Activated naive CD4-positive, alpha-beta T cell treated with anti-CD3 and anti-CD28 coated beads for 36 hours (primary cell): ENCODE data around the gene ZNF592. TPM values are rescaled to one million over a fixed set of nuclear protein-coding genes. Genes with fewer than 3 reads are reported as not detected.

Experiments used
- CTCF ChIA-PET: fragments of 350-600 bp; sonication (Branson Sonifier 250); formaldehyde crosslinking; loops from one replicate; lab custom pipeline; 2021; ENCODE audit warnings: antibody characterized with exemption; lab: Charles Lee
- DNase-seq: peaks from one replicate; pipeline ENCODE4 v3.0.0-alpha.2; 2020
- H3K27ac Mint-ChIP-seq: one replicate; pipeline ENCODE4 v1.8.0; 2021; ENCODE audit warnings: mild to moderate bottlenecking, mixed read lengths
- H3K27me3 Mint-ChIP-seq: one replicate; pipeline ENCODE4 v1.8.0; 2021; ENCODE audit warnings: low read depth, mixed read lengths
- H3K36me3 Mint-ChIP-seq: one replicate; pipeline ENCODE4 v1.8.0; 2021; ENCODE audit warnings: low read depth, mixed read lengths
- H3K4me1 Mint-ChIP-seq: one replicate; pipeline ENCODE4 v1.8.0; 2021; ENCODE audit warnings: low read depth, mixed read lengths
- H3K4me3 Mint-ChIP-seq: one replicate; pipeline ENCODE4 v1.8.0; 2021; ENCODE audit warnings: mild to moderate bottlenecking, moderate library complexity, mixed read lengths
- H3K9me3 Mint-ChIP-seq: one replicate; pipeline ENCODE4 v1.8.0; 2021; ENCODE audit warnings: mixed read lengths
- intact Hi-C: fragments of 100-400 bp; cut with micrococcal nuclease; formaldehyde crosslinking; loops from one replicate; pipeline ENCODE4 v1.15.1; 2023
- total RNA-seq, 2 experiments: library from RNA; stranded (reverse); gene quantifications; one replicate each; pipeline ENCODE4 v1.2.3, GENCODE V29; 2021

ZNF592 gene
- total RNA-seq, 2 experiments from 2014 or later: 24.2 to 24.3 TPM

DNA sequence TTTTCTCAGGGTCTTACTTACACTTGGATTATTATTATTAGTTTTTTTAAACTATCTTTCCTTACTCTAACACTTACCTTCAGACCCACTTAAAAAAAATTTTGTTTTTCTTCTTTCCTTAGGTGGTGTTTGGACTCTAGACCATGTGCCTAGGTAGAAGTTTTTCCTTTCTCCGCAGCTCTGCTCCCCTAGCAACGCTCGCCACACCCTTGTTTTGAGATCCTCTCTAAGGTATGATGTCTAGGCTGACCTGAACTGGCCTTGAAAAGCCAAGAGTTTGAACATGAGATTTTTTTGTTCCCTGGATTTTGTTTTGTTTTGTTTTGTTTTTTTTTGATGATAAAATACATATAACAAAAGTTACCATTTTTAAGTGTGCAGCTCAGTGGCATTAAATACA, 16.2 kb downstream of the ZNF592 start:
- DNase-seq: no peak
- peaks cover 26% of the 10 kb centered on the region for H3K4me1 Mint-ChIP-seq
- intact Hi-C loops: no loop called here
- peaks cover 30% of the 10 kb centered on the region for H3K36me3 Mint-ChIP-seq
- no peak overlapping the region for H3K4me3 Mint-ChIP-seq
- no peaks in the 10 kb centered on the region for H3K27me3 Mint-ChIP-seq
- CTCF ChIA-PET: interaction anchor here (0.6 to 0.9 kb wide), 2 partner anchors 81 to 109 kb away, joined by 3 read pairs; no protein-coding TSS in a partner anchor
- H3K9me3 Mint-ChIP-seq: no peaks in the 10 kb centered on the region
- no peak overlapping the region for H3K27ac Mint-ChIP-seq

DNA sequence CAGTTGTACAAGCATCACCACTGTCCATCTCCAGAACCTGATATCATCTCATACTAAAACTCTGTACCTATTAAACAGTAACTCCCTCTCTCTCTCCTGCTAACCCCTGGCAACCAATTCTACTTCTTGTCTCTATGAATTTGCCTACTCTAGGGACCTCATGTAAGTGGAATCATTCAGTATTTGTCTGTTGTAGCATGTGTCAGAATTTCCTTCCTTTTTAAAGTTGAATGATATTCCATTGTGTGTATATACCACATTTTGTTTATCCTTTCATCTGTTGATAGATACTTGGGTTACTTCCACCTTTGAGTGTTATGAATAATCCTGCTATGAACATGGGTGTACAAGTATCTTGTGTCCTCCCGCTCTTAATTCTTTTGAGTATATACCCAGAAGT, 16.6 kb downstream of the ZNF592 start:
- intact Hi-C loops: no loop called here
- H3K4me1 Mint-ChIP-seq: peaks cover 29% of the 10 kb centered on the region
- peaks cover 30% of the 10 kb centered on the region for H3K36me3 Mint-ChIP-seq
- DNase-seq: no peak
- CTCF ChIA-PET: no interaction called here
- H3K27ac Mint-ChIP-seq: no peak overlapping the region
- H3K27me3 Mint-ChIP-seq: no peaks in the 10 kb centered on the region
- no peak overlapping the region for H3K4me3 Mint-ChIP-seq
- H3K9me3 Mint-ChIP-seq: no peaks in the 10 kb centered on the region

DNA sequence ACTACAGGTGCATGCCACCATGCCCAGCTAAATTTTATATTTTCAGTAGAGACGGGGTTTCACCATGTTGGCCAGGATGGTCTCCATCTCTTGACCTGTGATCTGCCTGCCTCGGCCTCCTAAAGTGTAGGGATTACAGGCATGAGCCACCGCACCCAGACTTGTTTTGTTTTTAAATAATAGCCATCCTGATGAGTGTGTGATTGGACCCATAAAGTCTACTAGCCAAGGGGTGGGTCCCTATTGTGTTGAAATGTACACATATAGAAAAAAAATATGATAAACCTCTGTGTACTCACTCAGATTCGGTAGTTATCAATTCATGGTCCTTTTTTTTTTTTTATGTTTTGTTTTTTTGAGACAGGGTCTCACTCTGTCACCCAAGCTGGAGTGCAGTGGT, 17.3 kb downstream of the ZNF592 start:
- Mint-ChIP-seq H3K27me3 (no peaks in the 10 kb centered on the region), H3K27ac (no peak overlapping the region), H3K4me3 (no peak overlapping the region), H3K9me3 (no peaks in the 10 kb centered on the region), H3K36me3 (peaks cover 30% of the 10 kb centered on the region), H3K4me1 (peaks cover 31% of the 10 kb centered on the region)
- no peak for DNase-seq
- CTCF ChIA-PET: interaction anchor here (1.5 kb wide), 1 partner anchor 110 kb away, joined by 3 read pairs; no protein-coding TSS in a partner anchor
- intact Hi-C loops: no loop called here

DNA sequence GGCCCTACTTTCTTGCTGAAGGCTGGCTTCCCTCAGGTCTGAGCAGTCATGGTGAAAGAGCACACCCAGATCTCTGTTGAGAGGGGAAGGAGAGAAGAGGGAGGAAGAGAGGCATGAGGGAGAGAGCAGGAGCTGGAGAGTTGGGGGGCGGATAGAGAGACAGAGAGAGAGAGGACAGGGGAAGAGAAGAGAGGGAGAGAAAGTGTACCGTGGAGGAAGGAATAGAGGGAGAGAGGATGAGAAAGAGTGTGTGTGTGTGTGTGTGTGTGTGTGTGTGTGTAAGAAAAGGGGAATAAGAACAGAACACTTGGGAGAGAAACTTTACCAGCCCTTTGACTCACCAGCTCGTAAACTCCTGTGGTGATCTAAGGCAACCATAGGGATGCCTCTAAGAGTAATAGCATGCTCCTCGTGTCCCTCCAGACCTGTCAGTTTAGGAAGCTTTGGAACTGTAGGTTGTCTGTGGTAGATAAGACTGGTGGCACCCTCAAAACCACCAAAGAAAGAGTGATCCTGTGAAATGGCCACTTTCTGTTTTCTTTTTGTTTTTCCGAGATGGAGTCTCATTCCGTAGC, 18.2 kb downstream of the ZNF592 start:
- Mint-ChIP-seq H3K36me3 (peaks cover 35% of the 10 kb centered on the region), H3K4me3 (no peak overlapping the region), H3K27ac (no peak overlapping the region), H3K27me3 (no peaks in the 10 kb centered on the region), H3K9me3 (no peaks in the 10 kb centered on the region), H3K4me1 (peaks cover 36% of the 10 kb centered on the region)
- CTCF ChIA-PET: interaction anchor here (1.5 kb wide), 1 partner anchor 111 kb away, joined by 3 read pairs; no protein-coding TSS in a partner anchor
- intact Hi-C loops: no loop called here
- no peak for DNase-seq

DNA sequence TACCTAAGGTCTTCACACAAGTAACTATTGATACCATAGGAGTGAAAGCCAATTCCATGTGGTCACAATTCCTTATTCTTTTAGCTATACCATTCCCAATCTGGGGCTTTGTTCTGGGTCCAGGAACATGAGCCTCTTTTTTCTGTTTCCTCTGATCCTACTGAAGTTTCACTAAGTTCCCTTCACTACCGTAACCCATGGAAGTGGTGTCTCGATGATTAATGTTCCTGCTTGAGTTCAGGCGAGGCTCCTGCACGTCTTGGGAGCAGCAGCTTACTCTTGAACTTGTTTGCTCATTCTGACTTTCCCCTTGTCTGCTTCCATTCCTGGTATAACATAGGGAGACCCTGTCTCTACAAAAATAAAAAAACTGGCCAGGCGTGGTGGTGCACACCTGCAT, 23.6 kb downstream of the ZNF592 start:
- H3K27ac Mint-ChIP-seq: no peak overlapping the region
- CTCF ChIA-PET: no interaction called here
- no peak overlapping the region for H3K4me3 Mint-ChIP-seq
- no peak for DNase-seq
- peaks cover 18% of the 10 kb centered on the region for H3K4me1 Mint-ChIP-seq
- no peaks in the 10 kb centered on the region for H3K27me3 Mint-ChIP-seq
- no peaks in the 10 kb centered on the region for H3K9me3 Mint-ChIP-seq
- intact Hi-C loops: no loop called here
- peaks cover 24% of the 10 kb centered on the region for H3K36me3 Mint-ChIP-seq

DNA sequence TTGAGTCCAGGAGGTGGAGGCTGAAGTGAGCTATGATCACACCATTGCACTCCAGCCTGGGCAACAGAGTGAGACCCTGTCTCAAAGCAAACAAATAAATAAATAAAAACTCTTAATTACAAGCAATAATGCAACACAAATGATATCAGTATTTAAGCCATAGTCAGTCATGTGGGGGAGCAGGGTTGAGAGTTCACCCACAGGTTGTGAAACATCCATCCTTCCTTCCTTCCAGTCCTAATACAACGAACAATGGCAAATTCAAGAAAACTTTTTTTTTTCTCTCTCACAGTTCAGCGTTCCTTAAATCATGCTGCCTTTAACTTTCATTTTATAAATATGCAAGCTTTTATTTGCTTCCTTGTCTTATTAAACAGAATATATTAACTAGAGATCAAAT, 24.1 kb downstream of the ZNF592 start:
- no peak overlapping the region for H3K4me3 Mint-ChIP-seq
- H3K27me3 Mint-ChIP-seq: no peaks in the 10 kb centered on the region
- peaks cover 18% of the 10 kb centered on the region for H3K4me1 Mint-ChIP-seq
- intact Hi-C loops: no loop called here
- H3K9me3 Mint-ChIP-seq: no peaks in the 10 kb centered on the region
- H3K27ac Mint-ChIP-seq: no peak overlapping the region
- no peak for DNase-seq
- CTCF ChIA-PET: no interaction called here
- peaks cover 22% of the 10 kb centered on the region for H3K36me3 Mint-ChIP-seq

DNA sequence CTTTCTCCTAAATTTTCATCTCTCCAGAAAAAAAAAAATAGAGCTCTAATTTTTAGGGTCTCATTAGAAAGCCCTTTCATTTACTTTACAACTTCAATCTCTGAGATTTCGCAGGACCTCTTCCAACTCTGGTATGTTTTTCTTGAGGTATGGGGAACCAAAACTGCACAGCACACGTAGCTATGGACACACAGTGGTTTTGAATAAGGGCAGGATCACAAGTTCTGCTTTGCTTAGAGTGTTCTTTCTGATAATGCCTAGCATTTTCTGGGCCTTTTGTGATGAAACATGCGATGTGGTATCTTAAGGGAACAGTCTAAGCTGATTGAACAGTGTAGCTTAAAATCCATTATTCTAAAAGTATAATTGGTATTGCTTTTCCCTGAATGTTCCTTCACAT, 25.3 kb downstream of the ZNF592 start:
- intact Hi-C loops: no loop called here
- H3K36me3 Mint-ChIP-seq: peaks cover 22% of the 10 kb centered on the region
- H3K4me3 Mint-ChIP-seq: no peak overlapping the region
- no peak for DNase-seq
- CTCF ChIA-PET: interaction anchor here (0.6 to 0.7 kb wide), 3 partner anchors 18 to 122 kb away, joined by 3 to 9 read pairs (median 8); no protein-coding TSS in a partner anchor
- H3K4me1 Mint-ChIP-seq: peaks cover 19% of the 10 kb centered on the region
- no peaks in the 10 kb centered on the region for H3K9me3 Mint-ChIP-seq
- no peak overlapping the region for H3K27ac Mint-ChIP-seq
- no peaks in the 10 kb centered on the region for H3K27me3 Mint-ChIP-seq

DNA sequence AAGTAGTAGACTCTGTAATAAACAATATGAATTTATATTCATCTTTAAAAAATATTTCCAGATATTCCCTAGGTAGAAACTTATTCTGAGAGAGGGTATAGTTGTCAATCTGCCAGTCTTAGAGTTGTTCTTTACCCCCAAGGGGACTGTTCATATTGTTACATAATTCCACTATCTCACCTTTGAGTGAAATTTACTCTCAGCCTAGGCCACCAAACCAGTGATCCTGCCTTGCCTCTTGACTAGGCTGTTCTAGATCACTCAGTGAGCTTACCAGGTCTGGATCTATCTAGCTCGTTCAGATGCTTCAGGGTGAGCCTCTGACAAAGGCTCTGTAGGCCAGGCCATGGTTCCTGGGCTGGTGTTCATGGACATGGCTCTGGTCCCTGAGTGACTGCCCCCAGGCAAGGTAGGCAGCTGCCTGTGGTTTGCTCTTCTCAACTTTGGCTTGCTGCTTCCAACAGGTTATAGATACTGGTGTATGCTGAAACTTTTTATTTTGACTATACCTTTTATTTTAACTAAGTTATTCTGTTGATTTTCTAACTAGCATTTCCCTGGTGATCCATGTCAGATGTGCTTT, 27.6 kb downstream of the ZNF592 start:
- intact Hi-C loops: no loop called here
- no peaks in the 10 kb centered on the region for H3K9me3 Mint-ChIP-seq
- no peaks in the 10 kb centered on the region for H3K27me3 Mint-ChIP-seq
- CTCF ChIA-PET: no interaction called here
- H3K27ac Mint-ChIP-seq: no peak overlapping the region
- peaks cover 9% of the 10 kb centered on the region for H3K4me1 Mint-ChIP-seq
- peaks cover 18% of the 10 kb centered on the region for H3K36me3 Mint-ChIP-seq
- no peak for DNase-seq
- H3K4me3 Mint-ChIP-seq: no peak overlapping the region

DNA sequence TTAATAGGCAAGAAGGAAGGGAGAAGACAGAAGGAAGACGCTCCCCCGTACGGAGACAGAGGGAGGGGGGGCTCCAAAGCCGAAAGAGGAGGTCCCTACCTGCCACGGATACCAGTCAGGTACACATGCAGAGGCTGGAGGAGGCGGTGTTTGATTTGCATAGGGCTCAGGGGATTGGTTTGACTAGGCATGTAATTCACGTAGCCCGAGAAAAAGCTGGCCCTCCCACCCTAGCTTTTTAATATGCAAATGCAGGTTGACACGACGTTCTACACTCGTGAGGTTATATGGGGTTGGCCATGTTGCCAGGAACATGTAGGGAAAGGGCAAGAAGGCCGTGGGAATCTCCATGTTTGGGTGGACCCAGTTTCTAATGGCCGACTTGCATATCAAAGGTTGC, 29.8 kb downstream of the ZNF592 start:
- intact Hi-C loops: no loop called here
- Mint-ChIP-seq H3K27me3 (no peaks in the 10 kb centered on the region), H3K27ac (no peak overlapping the region), H3K9me3 (no peaks in the 10 kb centered on the region), H3K4me3 (no peak overlapping the region), H3K36me3 (peaks cover 19% of the 10 kb centered on the region), H3K4me1 (peaks cover 17% of the 10 kb centered on the region)
- CTCF ChIA-PET: no interaction called here
- DNase-seq: no peak

DNA sequence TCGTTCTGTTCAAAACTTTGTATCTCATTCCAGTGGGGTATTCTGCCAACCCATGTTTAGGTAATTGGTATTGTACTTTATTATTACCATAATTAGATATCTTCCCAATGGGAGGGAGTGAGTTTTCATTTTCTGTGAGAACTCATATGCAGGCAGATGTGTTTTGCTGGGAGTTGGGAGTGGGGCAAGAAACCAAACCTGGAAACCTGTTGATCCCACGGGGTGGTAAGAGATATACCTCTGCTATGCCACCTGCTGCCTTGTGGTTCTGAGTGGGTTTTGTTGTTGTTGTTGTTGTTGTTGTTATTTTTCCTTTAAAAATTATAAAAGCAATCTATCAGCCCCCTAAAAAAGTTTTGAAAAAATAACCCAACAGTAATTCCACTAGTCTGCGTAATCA, 32.1 kb downstream of the ZNF592 start:
- Mint-ChIP-seq H3K9me3 (no peaks in the 10 kb centered on the region), H3K4me3 (no peak overlapping the region), H3K27me3 (no peaks in the 10 kb centered on the region), H3K36me3 (peaks cover 29% of the 10 kb centered on the region), H3K27ac (no peak overlapping the region), H3K4me1 (peaks cover 33% of the 10 kb centered on the region)
- CTCF ChIA-PET: no interaction called here
- DNase-seq: no peak
- intact Hi-C loops: no loop called here

DNA sequence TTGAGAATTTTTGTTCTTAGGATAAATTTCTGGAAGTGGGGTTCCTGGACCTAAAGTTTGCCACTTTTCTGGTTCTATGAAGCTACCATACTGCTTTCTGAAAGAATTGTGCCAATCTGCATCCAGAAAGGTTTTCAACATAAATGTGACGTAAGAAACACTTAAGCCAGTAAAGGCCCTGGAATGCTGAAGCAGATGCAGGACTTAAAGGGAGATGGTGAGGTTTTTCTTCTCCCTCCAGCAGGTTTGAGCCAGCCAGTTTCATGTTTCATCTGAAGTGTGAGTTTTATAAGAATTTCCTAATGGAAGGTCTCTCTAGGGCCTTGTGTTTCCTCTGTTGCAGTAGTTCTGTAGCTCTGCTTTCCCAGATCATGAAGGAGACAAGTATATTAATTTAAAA, 33.1 kb downstream of the ZNF592 start:
- H3K4me1 Mint-ChIP-seq: peaks cover 39% of the 10 kb centered on the region
- no peaks in the 10 kb centered on the region for H3K9me3 Mint-ChIP-seq
- no peak for DNase-seq
- intact Hi-C loops: no loop called here
- CTCF ChIA-PET: no interaction called here
- no peak overlapping the region for H3K4me3 Mint-ChIP-seq
- no peak overlapping the region for H3K27ac Mint-ChIP-seq
- peaks cover 38% of the 10 kb centered on the region for H3K36me3 Mint-ChIP-seq
- H3K27me3 Mint-ChIP-seq: no peaks in the 10 kb centered on the region

DNA sequence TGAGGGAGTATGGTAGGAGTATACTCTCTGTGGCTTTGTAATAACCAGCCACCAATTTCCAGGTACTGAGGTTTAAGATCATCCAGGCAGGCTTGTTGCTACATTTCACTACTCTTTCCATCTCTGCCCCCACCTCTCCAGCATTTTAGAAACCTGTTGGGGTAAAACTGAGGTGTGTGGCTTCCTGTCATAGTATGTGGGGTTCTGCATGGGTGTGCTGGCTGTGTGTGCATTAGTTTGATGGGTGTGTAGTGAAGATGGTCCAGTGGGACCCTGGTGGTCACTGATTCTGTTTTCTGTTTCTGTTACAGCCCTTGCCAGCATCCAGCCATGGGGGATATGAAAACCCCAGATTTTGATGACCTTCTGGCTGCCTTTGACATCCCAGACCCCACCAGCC, 34.0 kb downstream of the ZNF592 start:
- DNase-seq: no peak
- no peak overlapping the region for H3K4me3 Mint-ChIP-seq
- H3K9me3 Mint-ChIP-seq: no peaks in the 10 kb centered on the region
- peaks cover 41% of the 10 kb centered on the region for H3K36me3 Mint-ChIP-seq
- CTCF ChIA-PET: no interaction called here
- intact Hi-C loops: no loop called here
- no peaks in the 10 kb centered on the region for H3K27me3 Mint-ChIP-seq
- H3K27ac Mint-ChIP-seq: no peak overlapping the region
- peaks cover 42% of the 10 kb centered on the region for H3K4me1 Mint-ChIP-seq
